Naive B cell (primary cell): ENCODE data around the gene PRKAG1. TPM values are rescaled to one million over a fixed set of nuclear protein-coding genes. Genes with fewer than 3 reads are reported as not detected.

ENCODE experiments used
- polyA plus RNA-seq, 6 donors: library from polyadenylated mRNA; unstranded; fragments of 300-500 nt; fragmentation: Illumina TruSeq; gene quantifications; one replicate each; pipeline ENCODE4 v1.2.3, GENCODE V29; 2021; ENCODE audit warnings: low read depth in 6 of 6

Gene PRKAG1
- polyA plus RNA-seq, 6 donors from 2014 or later: 36.2 to 76.2 (median 52.1) TPM

Other genes starting within 250 kb of the PRKAG1 start
- not detected for gene ADCY6, start 229.7 kb downstream of the PRKAG1 start, polyA plus RNA-seq
- gene CACNB3, start 200.3 kb downstream of the PRKAG1 start, polyA plus RNA-seq: 1 to 10 TPM in 1 of 6 donors, under 1 TPM in 2, not detected in 3; 0.17 to 1.0 (median 0.23) TPM
- 10 to 100 TPM in 5 of 6 donors, 1 to 10 TPM in 1; 9.1 to 51.3 (median 29.9) TPM for gene DDX23, start 166.6 kb downstream of the PRKAG1 start, polyA plus RNA-seq
- 1 to 10 TPM; 2.0 to 3.8 (median 3.0) TPM for gene RND1, start 152.9 kb downstream of the PRKAG1 start, polyA plus RNA-seq
- 10 to 100 TPM; 29.3 to 35.6 (median 32.7) TPM for gene FKBP11, start 93.3 kb downstream of the PRKAG1 start, polyA plus RNA-seq
- 10 to 100 TPM; 21.7 to 40.3 (median 25.8) TPM for gene ARF3, start 61.3 kb downstream of the PRKAG1 start, polyA plus RNA-seq
- not detected for gene WNT10B, start 47.0 kb downstream of the PRKAG1 start, polyA plus RNA-seq
- gene WNT1, start 40.5 kb downstream of the PRKAG1 start, polyA plus RNA-seq: under 1 TPM in 1 of 6 donors, not detected in 5; 0.23 TPM
- gene DDN, start 19.4 kb downstream of the PRKAG1 start, polyA plus RNA-seq: under 1 TPM in 5 of 6 donors, not detected in 1; 0.12 to 0.52 (median 0.20) TPM
- gene KMT2D, start 42.0 kb upstream of the PRKAG1 start, polyA plus RNA-seq: 10 to 100 TPM in 3 of 6 donors, 1 to 10 TPM in 3; 2.6 to 33.6 (median 9.7) TPM
- gene RHEBL1, start 51.2 kb upstream of the PRKAG1 start, polyA plus RNA-seq: 1 to 10 TPM; 4.5 to 8.6 (median 6.1) TPM
- gene DHH, start 76.0 kb upstream of the PRKAG1 start, polyA plus RNA-seq: not detected
- 10 to 100 TPM; 42.4 to 93.6 (median 59.1) TPM for gene LMBR1L, start 92.1 kb upstream of the PRKAG1 start, polyA plus RNA-seq
- 100 to 1,000 TPM; 355 to 614 (median 402) TPM for gene TUBA1B, start 112.6 kb upstream of the PRKAG1 start, polyA plus RNA-seq
- 100 to 1,000 TPM; 272 to 383 (median 304) TPM for gene TUBA1A, start 170.3 kb upstream of the PRKAG1 start, polyA plus RNA-seq
- 10 to 100 TPM; 17.0 to 38.9 (median 31.9) TPM for gene TUBA1C, start 246.3 kb upstream of the PRKAG1 start, polyA plus RNA-seq